AG09309 (cell line): ENCODE results near the gene RETNLB.

Source experiments
- DNase-seq: peaks from one replicate; pipeline ENCODE4 v3.0.0-alpha.2; 2010; ENCODE audit warnings: low read depth
- H3K4me3 ChIP-seq: 2 replicates; pipeline ENCODE4 v1.5.1; 2011; ENCODE audit warnings: mild to moderate bottlenecking, low read depth, low read length, moderate library complexity; ENCODE audit not compliant: control insufficient read depth
- TF ChIP-seq, protein P1 (sequence below): IDR thresholded peaks from 2 replicates; pipeline ENCODE4 v1.5.1; 2011; ENCODE audit warnings: mild to moderate bottlenecking, low read depth, low read length, inconsistent platforms; ENCODE audit not compliant: insufficient read depth, control insufficient read depth; ENCODE audit errors: missing control alignments

Gene RETNLB

DNA sequence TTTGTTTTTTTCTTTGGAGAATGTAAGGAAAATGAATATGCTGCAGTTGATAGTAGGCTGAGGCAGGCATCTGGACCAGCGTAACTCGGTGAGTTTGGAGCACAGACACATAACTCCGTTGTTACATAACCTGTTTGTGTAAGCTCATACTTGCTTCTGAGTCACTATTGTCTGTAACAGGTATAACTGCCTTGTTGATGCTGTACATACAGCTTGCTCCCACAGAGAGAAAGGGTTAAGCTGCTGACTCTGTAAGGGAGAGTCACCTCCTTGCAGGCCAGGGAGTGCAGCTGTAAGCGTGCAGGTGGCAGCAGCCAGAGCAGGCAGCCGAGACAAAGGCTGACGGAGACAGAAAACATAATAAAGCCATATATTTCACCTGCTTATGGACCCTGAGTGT is 20.4 kb downstream of the RETNLB start:
- TF ChIP-seq, protein P1, sequence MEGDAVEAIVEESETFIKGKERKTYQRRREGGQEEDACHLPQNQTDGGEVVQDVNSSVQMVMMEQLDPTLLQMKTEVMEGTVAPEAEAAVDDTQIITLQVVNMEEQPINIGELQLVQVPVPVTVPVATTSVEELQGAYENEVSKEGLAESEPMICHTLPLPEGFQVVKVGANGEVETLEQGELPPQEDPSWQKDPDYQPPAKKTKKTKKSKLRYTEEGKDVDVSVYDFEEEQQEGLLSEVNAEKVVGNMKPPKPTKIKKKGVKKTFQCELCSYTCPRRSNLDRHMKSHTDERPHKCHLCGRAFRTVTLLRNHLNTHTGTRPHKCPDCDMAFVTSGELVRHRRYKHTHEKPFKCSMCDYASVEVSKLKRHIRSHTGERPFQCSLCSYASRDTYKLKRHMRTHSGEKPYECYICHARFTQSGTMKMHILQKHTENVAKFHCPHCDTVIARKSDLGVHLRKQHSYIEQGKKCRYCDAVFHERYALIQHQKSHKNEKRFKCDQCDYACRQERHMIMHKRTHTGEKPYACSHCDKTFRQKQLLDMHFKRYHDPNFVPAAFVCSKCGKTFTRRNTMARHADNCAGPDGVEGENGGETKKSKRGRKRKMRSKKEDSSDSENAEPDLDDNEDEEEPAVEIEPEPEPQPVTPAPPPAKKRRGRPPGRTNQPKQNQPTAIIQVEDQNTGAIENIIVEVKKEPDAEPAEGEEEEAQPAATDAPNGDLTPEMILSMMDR: no peak
- no peak overlapping the region for H3K4me3 ChIP-seq
- no peak for DNase-seq

DNA sequence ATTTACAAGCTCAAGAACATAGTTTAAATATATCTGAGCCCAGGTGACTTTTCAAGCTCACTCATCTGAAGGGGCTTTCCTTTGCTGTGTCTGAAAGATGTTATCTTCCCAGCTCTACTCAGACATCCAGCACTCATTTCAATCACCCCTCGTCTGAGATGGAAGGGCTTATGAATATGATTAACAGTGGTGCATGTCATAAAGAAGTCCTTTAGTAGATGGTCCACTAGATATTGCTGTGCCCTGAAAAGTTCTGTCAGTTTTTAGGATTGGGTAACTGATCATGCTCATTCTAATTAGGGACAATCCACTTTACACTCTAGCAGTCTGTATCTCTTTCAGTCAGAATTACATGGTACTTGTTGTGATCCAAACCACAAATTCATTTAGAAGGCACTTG is 28.3 kb downstream of the RETNLB start:
- no peak overlapping the region for H3K4me3 ChIP-seq
- TF ChIP-seq, protein P1: no peak
- DNase-seq: no peak

DNA sequence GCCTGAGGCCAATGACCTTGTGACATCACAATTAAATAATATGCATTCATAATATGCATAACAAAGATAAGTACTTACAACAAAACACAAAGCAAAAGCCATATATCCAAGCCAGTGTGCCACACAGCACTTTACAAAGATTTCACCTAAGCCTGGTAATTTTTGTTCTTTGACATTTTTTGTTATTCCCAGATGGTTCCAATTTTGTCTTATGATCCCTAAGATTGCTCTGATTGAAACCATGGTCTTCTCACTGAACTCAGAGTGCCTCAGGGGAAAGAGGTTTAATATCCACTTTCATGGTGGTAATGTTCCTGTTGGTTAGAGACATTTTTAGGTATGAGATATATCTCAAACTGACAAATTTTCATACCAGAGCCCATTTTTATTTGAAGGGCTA is 29.1 kb downstream of the RETNLB start:
- TF ChIP-seq, protein P1: no peak
- H3K4me3 ChIP-seq: no peak overlapping the region
- no peak for DNase-seq

DNA sequence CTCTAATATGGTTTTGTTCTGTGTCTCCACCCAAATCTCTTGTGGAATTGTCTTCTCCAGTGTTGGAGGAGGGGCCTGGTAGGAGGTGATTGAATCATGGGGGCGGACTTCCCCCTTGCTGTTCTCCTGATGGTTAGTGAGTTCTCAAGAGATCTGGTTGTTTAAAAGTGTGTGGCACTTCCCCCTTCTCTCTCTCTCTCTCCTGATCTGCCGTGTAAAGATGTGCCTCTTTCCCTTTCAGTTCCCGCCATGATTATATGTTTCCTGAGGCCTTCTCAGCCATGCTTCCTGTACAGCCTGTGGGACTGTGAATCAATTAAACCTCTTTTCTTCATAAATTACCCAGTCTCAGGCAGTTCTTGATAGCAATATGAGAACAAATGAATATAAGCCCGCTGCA is 33.1 kb downstream of the RETNLB start:
- H3K4me3 ChIP-seq: no peak overlapping the region
- TF ChIP-seq, protein P1: no peak
- DNase-seq: no peak

DNA sequence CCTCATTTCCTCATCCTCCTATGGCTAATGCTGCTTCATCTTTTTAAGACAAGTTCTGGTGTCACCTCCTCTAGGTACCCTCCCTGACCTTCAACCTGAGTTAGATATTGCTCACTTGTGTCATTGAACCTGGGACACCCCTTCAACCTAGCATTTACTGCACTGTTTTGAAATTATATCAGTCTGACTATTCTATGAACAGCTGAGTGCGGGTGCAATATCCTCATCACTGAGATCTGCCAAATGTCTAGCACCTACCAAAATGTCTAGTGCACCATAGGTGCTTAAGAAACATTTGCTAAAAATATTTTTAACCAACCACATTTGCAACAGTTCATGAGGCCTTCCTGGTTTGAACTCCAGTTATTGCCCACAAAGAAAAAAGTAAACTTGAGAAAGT is 34.5 kb downstream of the RETNLB start:
- TF ChIP-seq, protein P1: no peak
- DNase-seq: no peak
- H3K4me3 ChIP-seq: no peak overlapping the region

DNA sequence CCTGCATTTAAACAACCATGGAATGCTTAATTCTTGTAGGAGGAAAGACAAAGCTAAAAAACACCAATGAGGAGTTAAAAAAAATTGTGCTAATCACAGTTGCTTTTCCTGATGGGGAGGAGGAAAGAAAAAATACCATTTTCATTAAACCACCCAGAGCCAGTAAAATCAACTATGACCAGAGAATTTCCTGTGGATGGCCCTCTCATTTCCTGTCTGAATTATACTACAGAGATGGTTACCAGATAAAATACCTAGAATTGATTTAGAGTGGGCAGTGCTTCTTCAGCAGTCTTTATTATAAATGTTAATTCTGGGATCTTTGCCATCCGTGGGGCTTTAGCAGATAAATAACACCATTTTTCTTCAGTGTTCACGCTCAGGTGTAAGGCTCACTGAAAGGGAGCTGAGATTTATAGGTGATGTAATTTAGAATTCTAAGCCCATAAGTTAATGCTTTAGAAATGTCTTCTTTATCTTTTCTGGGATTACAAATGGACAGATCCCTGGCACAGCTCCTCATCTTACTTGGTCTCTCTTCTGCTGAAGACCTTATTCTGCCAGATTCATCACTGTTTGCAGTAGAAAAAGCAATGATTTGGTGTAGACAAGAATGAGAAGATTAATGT is 37.9 kb downstream of the RETNLB start:
- H3K4me3 ChIP-seq: no peak overlapping the region
- DNase-seq: no peak

DNA sequence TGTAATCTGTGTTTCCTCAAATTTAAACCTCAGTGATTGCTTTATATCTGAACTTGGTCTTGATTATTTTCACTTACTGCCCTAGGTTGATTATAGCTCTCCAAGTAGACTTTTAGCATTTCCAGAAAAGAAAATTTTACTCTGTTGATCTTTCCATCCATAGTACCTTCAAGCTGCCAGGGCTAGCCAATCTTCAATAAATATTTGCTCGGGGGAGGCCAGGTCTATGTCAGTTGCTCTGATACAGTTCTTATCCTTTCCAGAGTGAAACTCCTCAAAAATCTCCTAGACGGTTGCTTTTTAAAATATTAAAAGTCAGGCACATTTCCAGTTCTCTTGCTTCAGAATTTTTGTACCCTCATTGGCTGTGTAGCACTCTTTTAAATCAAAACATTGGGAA is 38.8 kb downstream of the RETNLB start:
- no peak overlapping the region for H3K4me3 ChIP-seq
- DNase-seq: no peak
- TF ChIP-seq, protein P1: no peak

More for the DNA sequence above, 37.9 kb downstream of the RETNLB start:
- TF ChIP-seq, protein P1: no peak
